Esophagus muscularis mucosa (tissue), 4 donors: Measurements from ENCODE around the gene FDX1. TPM values are rescaled to one million over a fixed set of nuclear protein-coding genes. Genes with fewer than 3 reads are reported as not detected.

Experiments
- DNase-seq: peaks from one replicate; pipeline ENCODE4 v3.0.0-alpha.2; 2017; ENCODE audit errors: extremely low spot score
- H3K27ac ChIP-seq, 4 donors: fragments of 200-600 bp; sonication (generic); replicated peaks in 1 of 4; 1 replicate in 3 of 4; 2 replicates in 1 of 4; pipeline ENCODE4 v1.5.1; 2016 to 2019; ENCODE audit warnings: mild to moderate bottlenecking in 1 of 4
- H3K27me3 ChIP-seq, 4 donors: fragments of 200-600 bp; sonication (generic); one replicate each; pipeline versions ENCODE4 v1.5.1 to v1.6.0; 2016 to 2019
- H3K36me3 ChIP-seq, 4 donors: fragments of 200-600 bp; sonication (generic); one replicate each; pipeline ENCODE4 v1.5.1; 2016 to 2019
- H3K4me1 ChIP-seq, 4 donors: fragments of 200-600 bp; sonication (generic); one replicate each; pipeline ENCODE4 v1.5.1; 2016 to 2019
- H3K4me3 ChIP-seq, 4 donors: fragments of 200-600 bp; sonication (generic); 1 replicate in 2 of 4; 2 replicates in 2 of 4; pipeline ENCODE4 v1.5.1; 2016 to 2019; ENCODE audit warnings: mild to moderate bottlenecking in 4 of 4, moderate library complexity in 1 of 4
- H3K9me3 ChIP-seq, 4 donors: fragments of 200-600 bp; sonication (generic); 1 replicate in 3 of 4; 2 replicates in 1 of 4; pipeline ENCODE4 v1.5.1; 2016 to 2019
- CTCF ChIP-seq, 3 experiments: fragments of 200-600 bp in 2 of 3; fragments of 450-650 bp in 1 of 3; sonication (generic) in 2 of 3; IDR thresholded peaks; one replicate each; pipeline ENCODE4 v1.5.1; 2017 to 2019; ENCODE audit warnings: antibody characterized with exemption in 3 of 3, mild to moderate bottlenecking in 2 of 3, moderate library complexity in 1 of 3
- EP300 ChIP-seq: sonication (generic); formaldehyde crosslinking; IDR thresholded peaks from one replicate; pipeline ENCODE4 v1.6.1; 2017; ENCODE audit warnings: antibody characterized with exemption
- POLR2A ChIP-seq: fragments of 450-650 bp; IDR thresholded peaks from one replicate; pipeline ENCODE4 v1.6.1; 2017; ENCODE audit warnings: antibody characterized with exemption, moderate library complexity, mild to moderate bottlenecking, low read depth
- POLR2AphosphoS5 ChIP-seq, 2 donors: sonication (generic); formaldehyde crosslinking; IDR thresholded peaks; one replicate each; pipeline ENCODE4 v1.6.1; 2017; ENCODE audit warnings: antibody characterized with exemption in 2 of 2
- WGBS: methylation state at CpG from one replicate; pipeline ENCODE4 v1.1.5; 2018; 5-methylcytosine and 5-hydroxymethylcytosine counted together
- intact Hi-C: fragments of 100-400 bp; cut with DNase I; formaldehyde crosslinking; loops from one replicate; pipeline ENCODE4 v1.15.1; 2023
- total RNA-seq, 4 donors: library from RNA; depleted of rRNA; stranded (reverse); fragments of >200 nt; gene quantifications; one replicate each; pipeline versions ENCODE4 v1.1.0 to v1.2.1, GENCODE V29; 2016

FDX1 gene
- total RNA-seq, 4 donors from 2014 or later, result 12.0 to 15.7 (median 13.6) TPM

- WGBS, result 59% methylated on average over 8 of the region's 8 CpGs
- H3K9me3 ChIP-seq, result no peaks in the 10 kb centered on the region
- intact Hi-C loops, result no loop called here
- H3K4me3 ChIP-seq, result no peak overlapping the region
- no peaks in the 10 kb centered on the region for H3K27me3 ChIP-seq
- TF ChIP-seq EP300, result no peak
- no peak for TF ChIP-seq POLR2A
- no peak for TF ChIP-seq CTCF (IDR thresholded peaks at IDR 0.05)
- TF ChIP-seq POLR2AphosphoS5 (IDR thresholded peaks at IDR 0.05), result no peak
- DNase-seq, result no peak
- no peak overlapping the region for H3K27ac ChIP-seq
- H3K36me3 ChIP-seq, result peaks cover 0 to 30% (median 12%) of the 10 kb centered on the region in 4 donors
- peaks cover 30 to 63% (median 61%) of the 10 kb centered on the region in 4 donors for H3K4me1 ChIP-seq
Observed at GRCh38 chr11:110435780-110436717, 6.3 kb downstream of the FDX1 start.

- H3K27me3 ChIP-seq, result no peaks in the 10 kb centered on the region
- no peak overlapping the region for H3K4me3 ChIP-seq
- peaks cover 0 to 45% (median 22%) of the 10 kb centered on the region in 4 donors for H3K36me3 ChIP-seq
- WGBS, result 98% methylated on average over 2 of the region's 2 CpGs
- peaks cover 11 to 43% (median 41%) of the 10 kb centered on the region in 4 donors for H3K4me1 ChIP-seq
- H3K27ac ChIP-seq, result no peak overlapping the region
- no peak for DNase-seq
- intact Hi-C loops, result no loop called here
- H3K9me3 ChIP-seq, result no peaks in the 10 kb centered on the region
- TF ChIP-seq POLR2A, result no peak
- no peak for TF ChIP-seq CTCF (IDR thresholded peaks at IDR 0.05)
- no peak for TF ChIP-seq POLR2AphosphoS5 (IDR thresholded peaks at IDR 0.05)
- no peak for TF ChIP-seq EP300
Observed at GRCh38 chr11:110438017-110438416, 8.3 kb downstream of the FDX1 start.

- no peak for DNase-seq
- intact Hi-C loops, result no loop called here
Observed at GRCh38 chr11:110445437-110445836, 15.7 kb downstream of the FDX1 start.

GRCh38 chr11:110446061-110446460 lies 16.3 kb downstream of the FDX1 start:
- TF ChIP-seq POLR2AphosphoS5 (IDR thresholded peaks at IDR 0.05), result no peak
- no peak for TF ChIP-seq CTCF (IDR thresholded peaks at IDR 0.05)
- no peak for TF ChIP-seq EP300
- TF ChIP-seq POLR2A, result no peak
- Histone ChIP-seq H3K4me1 (peaks cover 3 to 33% (median 15%) of the 10 kb centered on the region in 4 donors), H3K36me3 (peaks cover 0 to 25% (median 15%) of the 10 kb centered on the region in 4 donors), H3K4me3 (no peak overlapping the region), H3K27me3 (no peaks in the 10 kb centered on the region), H3K27ac (no peak overlapping the region), H3K9me3 (no peaks in the 10 kb centered on the region)
- intact Hi-C loops, result no loop called here
- no peak for DNase-seq
- 96% methylated on average over 3 of the region's 3 CpGs for WGBS

More at GRCh38 chr11:110445437-110445836, 15.7 kb downstream of the FDX1 start:
- H3K27ac ChIP-seq, result no peak overlapping the region
- no peaks in the 10 kb centered on the region for H3K9me3 ChIP-seq
- no peak overlapping the region for H3K4me3 ChIP-seq
- 54% methylated on average over 1 of the region's 1 CpG for WGBS
- H3K4me1 ChIP-seq, result peaks cover 3 to 33% (median 15%) of the 10 kb centered on the region in 4 donors
- H3K36me3 ChIP-seq, result peaks cover 0 to 28% (median 16%) of the 10 kb centered on the region in 4 donors
- no peaks in the 10 kb centered on the region for H3K27me3 ChIP-seq
- TF ChIP-seq EP300 (no peak), POLR2A (no peak), POLR2AphosphoS5 (IDR thresholded peaks at IDR 0.05) (no peak), CTCF (IDR thresholded peaks at IDR 0.05) (no peak)
